Measurements from ENCODE around the gene APBB2.
"Not testable (repeated sequence)": the region's sequence is repeated elsewhere in the genome, so short reads cannot be mapped to it uniquely, and the experiment has no call there.

APBB2 gene

DNA sequence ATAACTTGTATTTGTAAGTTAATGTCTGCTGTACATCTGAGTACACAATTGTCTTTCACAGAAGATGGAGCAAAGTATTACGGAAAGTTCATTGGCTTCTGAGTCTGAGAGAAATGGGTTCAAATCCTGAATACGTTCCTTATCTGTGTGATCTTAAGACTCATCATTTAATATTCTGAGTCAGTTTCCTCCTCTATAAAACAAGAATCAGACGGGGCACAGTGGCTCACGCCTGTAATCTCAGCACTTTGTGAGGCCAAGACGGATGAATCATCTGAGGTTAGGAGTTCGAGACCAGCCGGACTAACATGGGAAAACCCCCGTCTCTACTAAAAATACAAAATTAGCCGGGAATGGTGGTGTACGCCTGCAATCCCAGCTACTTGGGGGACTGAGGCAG lies 57.8 kb downstream of the APBB2 start:
- DNase-seq (ENCODE audit: low spot score) = no peak

DNA sequence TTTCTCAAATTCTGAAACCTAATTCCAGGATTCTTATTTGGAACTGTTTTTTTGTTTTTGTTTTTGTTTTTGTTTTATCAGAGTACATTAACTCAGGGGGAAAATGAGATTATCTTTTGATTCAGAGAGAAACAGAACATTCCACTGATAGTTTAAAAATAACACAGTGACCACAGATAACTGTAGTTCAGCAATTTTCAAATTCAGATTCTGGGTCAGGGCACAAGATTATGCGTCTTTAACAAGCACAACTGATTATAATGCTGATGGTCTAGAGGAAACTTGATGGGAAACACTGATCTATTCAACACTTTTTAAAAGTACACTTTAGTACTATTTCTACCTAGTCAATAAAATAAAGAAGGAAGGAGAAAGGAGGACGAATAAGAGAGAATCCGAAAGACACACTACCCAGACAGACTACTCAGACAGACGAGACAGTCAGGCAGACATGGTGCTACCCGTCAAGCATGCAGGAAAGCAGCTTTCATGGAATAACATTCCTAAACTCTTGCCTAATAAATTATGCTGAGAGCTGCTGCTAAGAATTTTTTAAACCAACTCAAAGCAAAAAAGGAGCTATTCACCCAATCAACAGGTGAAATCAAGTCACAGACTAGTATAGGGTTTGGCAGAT lies 59.0 kb downstream of the APBB2 start:
- DNase-seq (ENCODE audit: low spot score) = no peak

GRCh38 chr4:41154814-41155177 lies 59.5 kb downstream of the APBB2 start:
- DNase-seq (ENCODE audit: low spot score) = no peak

GRCh38 chr4:41154010-41154813 lies 60.1 kb downstream of the APBB2 start:
- DNase-seq (ENCODE audit: low spot score) = no peak

GRCh38 chr4:41150401-41150800 lies 63.9 kb downstream of the APBB2 start:
- DNase-seq (ENCODE audit: low spot score) = no peak

DNA sequence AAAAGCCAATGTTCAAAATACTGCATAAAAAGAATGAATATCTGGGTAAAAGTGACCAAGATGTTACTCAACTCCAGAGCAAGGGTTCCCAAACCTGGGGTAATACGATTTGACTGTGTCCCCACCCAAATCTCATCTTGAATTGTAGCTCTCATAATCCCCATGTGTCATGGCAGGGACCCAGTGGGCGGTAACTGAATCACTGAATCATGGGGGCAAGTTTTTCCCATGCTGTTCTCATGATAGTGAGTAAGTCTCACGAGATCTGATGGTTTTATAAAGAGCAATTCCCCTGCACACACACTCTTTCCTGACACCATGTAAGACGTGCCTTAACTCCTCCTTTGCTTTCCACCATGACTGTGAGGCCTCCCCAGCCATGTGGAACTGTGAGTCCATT lies 64.8 kb downstream of the APBB2 start:
- DNase-seq (ENCODE audit: low spot score) = not testable (repeated sequence)

DNA sequence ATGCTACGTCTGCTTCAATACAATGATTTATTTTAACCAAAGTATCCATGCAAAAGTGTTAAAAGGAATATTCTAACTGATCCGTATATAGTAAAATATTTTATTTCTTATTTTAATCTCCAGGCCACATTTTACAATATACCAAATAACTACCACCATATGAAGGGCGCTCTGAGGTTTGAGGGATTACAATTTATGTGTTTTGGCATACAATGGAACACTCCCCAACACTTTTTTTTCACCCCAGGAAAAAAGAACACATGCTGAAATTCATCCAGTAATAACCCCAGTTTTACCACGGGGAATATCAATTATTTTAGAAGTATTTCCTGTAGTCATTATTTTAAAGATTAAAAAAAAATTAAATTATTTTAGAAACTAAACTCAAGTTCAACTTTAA lies 65.4 kb downstream of the APBB2 start:
- no peak for DNase-seq (ENCODE audit: low spot score)

DNA sequence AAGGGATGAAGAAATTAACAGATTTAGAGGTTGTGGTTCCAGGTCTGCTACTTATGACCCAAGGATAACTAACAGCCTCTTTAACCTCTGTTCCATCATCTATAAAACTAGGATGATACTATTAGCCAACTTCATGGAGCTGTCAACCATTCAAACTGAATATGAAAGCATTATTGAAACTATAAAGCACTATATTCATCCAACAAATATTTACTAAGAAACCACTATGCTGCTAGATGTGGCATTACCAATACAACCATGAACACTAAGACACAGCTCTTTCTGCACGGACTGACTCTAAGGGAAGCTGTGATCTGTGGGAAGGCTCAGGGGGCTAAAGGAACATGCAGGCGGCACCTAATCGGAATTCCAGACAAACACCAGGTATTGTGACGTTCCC lies 66.0 kb downstream of the APBB2 start:
- DNase-seq (ENCODE audit: low spot score) = no peak

DNA sequence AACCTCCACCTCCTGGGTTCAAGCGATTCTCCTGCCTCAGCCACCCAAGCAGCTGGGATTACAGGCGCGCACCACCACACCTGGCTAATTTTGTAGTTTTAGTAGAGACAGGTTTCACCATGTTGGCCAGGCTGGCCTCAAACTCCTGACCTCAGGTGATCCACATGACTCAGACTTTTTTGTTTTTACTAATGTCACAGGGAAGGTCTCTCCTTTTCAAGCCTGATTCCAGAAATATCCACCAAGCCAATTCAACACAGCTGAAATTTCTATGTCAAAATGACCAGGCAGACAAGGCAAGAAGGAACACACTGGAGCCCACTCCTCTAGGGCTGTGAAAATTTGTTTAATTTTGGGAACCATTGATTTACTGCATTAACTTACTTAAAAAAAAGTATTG lies 66.8 kb downstream of the APBB2 start:
- DNase-seq (ENCODE audit: low spot score) = not testable (repeated sequence)

- no peak for DNase-seq (ENCODE audit: low spot score)
Measured at GRCh38 chr4:41146716-41147506, 67.4 kb downstream of the APBB2 start.

GRCh38 chr4:41146196-41146595 lies 68.1 kb downstream of the APBB2 start:
- DNase-seq (ENCODE audit: low spot score) = no peak

GRCh38 chr4:41145571-41146078 lies 68.7 kb downstream of the APBB2 start:
- DNase-seq (ENCODE audit: low spot score) = no peak

- no peak for DNase-seq (ENCODE audit: low spot score)
Measured at GRCh38 chr4:41144812-41145211, 69.5 kb downstream of the APBB2 start.

DNA sequence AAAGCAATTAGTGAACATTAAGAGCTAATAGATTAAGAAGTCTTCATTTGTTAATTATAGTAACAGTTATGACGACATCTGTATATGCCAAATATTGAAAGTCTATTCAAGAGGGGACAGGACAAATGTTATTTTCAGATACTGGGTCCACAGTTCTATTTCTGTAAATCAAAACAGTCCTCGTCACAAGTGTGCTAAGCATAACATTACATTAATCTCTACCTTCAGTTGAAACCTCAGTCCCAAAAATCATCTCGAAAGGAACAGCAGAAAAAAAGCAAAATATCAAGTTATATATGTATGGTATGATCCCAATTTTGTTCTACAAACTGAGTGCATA lies 70.3 kb downstream of the APBB2 start:
- DNase-seq (ENCODE audit: low spot score) = no peak

DNA sequence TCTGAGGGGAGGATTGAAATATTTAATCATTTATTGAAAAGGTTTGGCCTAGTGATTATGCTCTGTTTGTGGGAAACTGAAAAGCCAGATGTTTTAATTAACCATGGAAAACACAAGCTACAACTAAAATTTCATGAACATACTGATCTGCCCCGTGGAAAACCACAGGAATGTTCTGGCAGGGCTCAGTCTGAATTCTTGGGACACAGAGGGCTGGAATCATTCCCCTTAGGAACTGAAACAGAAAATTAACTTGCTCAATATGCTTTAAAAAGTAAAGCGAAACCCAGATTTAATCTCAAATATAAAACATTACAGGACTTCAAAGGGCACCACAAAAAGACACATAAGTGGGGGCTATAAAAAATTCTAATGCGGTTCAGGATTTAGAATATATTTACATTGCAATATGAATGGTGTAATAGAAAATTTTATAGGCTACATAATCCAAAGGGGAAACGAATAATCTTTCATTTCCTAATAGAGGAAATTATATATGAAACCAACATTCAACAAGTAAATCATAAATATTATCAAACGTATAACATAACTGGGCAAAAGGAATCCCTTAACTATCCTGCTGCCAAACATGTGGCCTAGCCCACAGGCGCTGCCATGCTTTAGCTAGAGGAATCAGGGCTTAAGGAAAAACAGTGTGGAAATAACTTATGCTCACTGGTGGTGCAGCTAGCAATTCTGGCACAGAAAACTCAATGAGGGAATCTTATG lies 70.9 kb downstream of the APBB2 start:
- no peak for DNase-seq (ENCODE audit: low spot score)

DNA sequence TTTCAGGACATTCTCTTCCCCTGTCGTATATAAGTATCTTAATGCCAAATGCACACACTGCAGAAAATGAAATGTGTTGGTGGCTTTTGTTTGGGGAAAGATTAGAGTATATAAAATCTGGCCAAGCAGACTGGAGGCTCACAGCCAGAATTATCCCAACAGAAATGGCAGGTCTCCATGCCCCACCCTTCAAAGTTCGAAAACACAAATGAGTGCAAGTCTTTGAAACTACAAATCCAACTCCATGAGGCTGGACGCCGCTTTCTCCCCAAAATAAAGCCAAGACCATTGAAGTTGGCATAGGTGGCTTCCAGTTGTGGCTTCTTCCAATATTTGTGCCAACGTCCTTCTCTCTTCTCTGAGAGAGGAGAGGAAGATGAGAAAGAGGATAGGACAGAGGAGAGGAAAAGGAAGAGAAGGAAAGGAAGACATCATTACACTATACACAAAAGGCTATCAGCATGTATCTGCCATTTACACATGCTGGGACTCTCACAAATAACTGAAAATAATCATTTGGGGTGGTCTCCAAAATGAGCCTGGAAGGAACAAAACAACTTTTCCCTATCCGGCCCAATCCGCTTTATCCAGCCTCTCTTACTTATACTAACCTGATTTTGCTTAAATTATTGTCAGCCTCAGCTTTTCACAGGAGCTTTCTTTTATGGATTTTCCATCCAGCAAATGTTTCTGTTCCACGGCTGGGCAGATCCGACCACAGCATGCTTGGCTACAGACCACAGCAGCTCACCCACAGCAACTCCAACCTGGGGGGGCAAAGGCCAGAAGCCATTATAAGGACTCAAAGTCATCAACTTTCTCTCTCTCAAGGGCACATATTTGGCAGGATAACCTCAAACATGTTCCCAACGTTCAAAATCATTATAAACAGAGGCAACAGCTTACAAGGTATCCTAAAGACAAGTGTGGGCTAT lies 71.7 kb downstream of the APBB2 start:
- DNase-seq (ENCODE audit: low spot score) = no peak

- DNase-seq (ENCODE audit: low spot score) = no peak
Measured at GRCh38 chr4:41141900-41142299, 72.4 kb downstream of the APBB2 start.

DNA sequence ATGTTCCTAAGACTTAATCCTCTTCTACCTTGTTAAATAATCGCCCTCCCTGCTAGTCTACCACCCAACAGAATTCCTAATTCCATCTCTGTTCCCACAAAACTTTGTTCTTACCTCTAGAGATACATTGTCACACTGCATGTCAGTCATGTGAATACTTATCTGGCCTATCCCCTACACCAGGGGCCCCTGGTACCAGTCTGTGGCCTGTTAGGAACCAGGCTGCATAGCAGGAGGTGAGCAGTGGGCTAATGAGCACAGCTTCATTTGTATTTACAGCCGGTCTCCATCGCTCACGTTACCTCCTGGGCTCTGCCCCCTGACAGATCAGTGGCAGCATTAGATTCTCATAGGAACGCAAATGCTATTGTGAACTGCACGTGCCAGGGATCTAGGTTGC lies 73.9 kb downstream of the APBB2 start:
- no peak for DNase-seq (ENCODE audit: low spot score)

GRCh38 chr4:41137879-41138278 lies 76.5 kb downstream of the APBB2 start:
- no peak for DNase-seq (ENCODE audit: low spot score)

DNA sequence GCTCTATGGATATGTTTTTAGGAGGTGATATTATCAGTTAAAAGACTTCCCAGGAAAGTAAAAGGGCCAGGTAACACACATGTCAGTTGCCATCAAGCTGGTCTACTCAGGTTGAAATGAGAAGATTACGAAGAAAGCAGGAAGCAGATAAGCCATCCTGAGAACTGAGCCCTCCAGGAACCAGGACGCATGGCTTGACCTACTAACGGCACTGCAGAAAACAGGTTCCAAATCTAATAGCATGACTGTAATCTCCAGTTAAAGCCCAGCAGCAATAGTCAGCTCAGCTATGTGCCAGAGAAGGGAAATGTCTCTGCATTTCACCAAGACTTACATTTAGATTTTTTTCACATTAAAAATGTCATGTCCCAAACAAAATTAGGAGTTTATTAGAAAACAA lies 77.9 kb downstream of the APBB2 start:
- no peak for DNase-seq (ENCODE audit: low spot score)

DNA sequence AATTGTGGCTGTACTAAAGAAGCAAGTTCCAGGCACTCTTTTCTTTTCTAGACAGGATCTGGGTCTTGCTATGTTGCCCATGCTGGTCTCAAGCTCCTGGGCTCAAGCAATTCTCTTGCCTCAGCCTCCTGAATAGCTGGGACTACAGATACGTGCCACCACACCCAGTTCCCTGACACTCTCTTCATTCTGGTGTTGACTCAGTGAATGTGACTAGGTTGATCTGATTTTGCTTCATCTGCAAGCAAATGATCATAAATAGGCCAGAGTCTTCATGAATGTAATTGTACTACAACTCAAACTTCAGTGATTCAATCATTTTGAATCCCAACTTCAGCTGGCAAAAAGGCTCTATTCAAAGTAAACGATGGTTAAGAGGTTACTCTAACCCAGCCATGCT lies 78.5 kb downstream of the APBB2 start:
- DNase-seq (ENCODE audit: low spot score) = no peak
